ENCODE data around the gene AK5.

The AK5 gene

DNA sequence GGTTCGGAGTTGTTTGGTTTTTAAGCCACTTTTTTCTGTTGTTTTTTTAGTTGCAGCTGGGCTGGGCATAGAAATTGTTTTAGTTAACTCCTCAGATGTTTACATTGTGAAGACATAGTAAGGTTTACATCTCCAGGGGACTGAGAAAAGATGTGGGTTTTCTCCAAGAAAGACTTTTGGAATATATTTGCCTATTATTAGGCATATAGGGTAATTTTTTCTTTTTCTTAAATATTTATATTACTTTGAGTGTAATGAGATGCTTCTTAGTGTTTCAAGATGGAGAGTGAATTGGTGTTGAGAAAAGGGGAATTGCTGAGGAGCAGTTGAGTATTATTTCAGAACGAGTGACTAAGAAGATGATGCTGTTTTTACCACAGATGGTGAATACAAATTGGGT, 36.0 kb upstream of the AK5 start:
- DNase-seq (ENCODE audit: low spot score), result no peak
- Histone ChIP-seq H3K27ac (no peak overlapping the region), H3K4me3 (no peak overlapping the region)
- TF ChIP-seq, protein P1, sequence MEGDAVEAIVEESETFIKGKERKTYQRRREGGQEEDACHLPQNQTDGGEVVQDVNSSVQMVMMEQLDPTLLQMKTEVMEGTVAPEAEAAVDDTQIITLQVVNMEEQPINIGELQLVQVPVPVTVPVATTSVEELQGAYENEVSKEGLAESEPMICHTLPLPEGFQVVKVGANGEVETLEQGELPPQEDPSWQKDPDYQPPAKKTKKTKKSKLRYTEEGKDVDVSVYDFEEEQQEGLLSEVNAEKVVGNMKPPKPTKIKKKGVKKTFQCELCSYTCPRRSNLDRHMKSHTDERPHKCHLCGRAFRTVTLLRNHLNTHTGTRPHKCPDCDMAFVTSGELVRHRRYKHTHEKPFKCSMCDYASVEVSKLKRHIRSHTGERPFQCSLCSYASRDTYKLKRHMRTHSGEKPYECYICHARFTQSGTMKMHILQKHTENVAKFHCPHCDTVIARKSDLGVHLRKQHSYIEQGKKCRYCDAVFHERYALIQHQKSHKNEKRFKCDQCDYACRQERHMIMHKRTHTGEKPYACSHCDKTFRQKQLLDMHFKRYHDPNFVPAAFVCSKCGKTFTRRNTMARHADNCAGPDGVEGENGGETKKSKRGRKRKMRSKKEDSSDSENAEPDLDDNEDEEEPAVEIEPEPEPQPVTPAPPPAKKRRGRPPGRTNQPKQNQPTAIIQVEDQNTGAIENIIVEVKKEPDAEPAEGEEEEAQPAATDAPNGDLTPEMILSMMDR (IDR thresholded peaks at IDR 0.05), result no peak

DNA sequence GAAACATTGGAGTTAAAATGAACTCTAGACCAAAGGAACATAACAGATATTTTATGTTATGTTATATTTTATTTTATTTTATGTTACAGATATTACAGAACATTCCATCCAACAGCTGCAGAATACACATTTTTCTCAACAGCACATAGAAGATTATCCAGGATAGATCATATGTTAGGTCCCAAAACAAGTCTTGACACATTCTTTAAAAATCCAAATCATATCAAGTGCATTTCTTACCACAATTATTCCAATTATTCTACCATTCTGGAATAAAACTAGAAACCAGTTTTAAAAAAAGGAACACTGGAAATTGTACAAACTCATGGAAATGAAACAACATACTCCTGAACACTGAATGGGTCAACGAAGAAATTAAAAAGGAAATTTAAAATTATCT, 31.7 kb upstream of the AK5 start:
- no peak overlapping the region for H3K4me3 ChIP-seq
- no peak for DNase-seq (ENCODE audit: low spot score)
- no peak overlapping the region for H3K27ac ChIP-seq
- TF ChIP-seq, protein P1 (IDR thresholded peaks at IDR 0.05), result no peak

DNA sequence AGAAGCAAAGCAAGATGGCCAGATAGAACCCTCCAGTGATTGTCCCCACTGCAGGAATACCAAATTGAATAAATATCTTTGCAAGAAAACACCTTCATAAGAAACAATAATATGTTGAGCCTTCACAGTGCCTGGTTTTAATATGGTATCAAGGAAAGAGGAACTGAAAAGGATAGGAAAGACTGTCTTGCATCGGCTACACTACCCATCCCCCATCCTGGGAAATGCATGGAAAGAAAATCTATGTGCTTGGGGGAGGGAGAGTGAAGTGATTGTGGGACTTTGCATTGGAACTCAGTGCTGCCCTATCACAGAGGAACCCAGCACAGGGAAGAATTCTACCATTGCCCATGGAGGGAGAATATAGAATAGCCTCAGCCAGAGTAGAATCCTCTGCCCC, 28.6 kb upstream of the AK5 start:
- Histone ChIP-seq H3K4me3 (no peak overlapping the region), H3K27ac (no peak overlapping the region)
- TF ChIP-seq, protein P1 (IDR thresholded peaks at IDR 0.05), result no peak
- no peak for DNase-seq (ENCODE audit: low spot score)

DNA sequence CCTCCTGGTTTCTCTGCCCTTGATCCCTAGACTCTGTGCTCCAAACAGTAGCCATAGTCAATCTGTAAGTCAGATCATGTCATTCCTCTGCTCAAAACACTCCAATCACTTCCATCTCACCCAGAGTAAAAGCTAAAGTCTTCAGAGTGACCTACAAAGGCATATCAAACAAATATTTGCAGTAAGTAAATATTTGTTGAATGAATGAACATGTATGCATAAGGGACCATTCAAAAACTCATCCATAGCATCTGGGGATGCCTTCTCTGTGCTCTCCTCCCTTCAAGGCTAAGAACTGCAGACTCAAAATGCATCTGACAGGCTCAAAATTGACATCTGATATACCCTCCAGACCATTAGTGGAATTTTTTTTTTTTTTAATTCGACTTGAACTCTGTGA, 18.1 kb upstream of the AK5 start:
- Histone ChIP-seq H3K4me3 (no peak overlapping the region), H3K27ac (no peak overlapping the region)
- no peak for DNase-seq (ENCODE audit: low spot score)
- TF ChIP-seq, protein P1 (IDR thresholded peaks at IDR 0.05), result no peak

DNA sequence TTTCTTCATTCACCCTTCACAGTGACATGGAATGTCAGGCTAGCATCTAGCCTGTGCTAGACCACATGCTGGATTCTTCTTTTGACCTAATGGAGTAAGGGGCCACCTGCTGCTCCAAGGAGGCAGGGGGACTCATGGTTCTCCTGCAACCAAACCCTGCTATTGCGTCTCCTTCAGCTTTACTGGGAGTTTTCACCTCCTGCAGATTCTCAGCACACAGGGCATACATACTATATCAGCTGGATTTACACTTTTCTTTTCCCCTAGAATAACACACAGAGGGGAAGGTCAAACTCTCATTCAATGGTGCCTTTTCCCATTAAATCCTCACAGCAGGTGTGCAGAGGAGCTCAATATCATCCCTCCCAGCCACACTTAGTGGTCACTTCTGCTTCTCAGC, 16.6 kb upstream of the AK5 start:
- TF ChIP-seq, protein P1 (IDR thresholded peaks at IDR 0.05), result no peak
- no peak overlapping the region for H3K27ac ChIP-seq
- DNase-seq (ENCODE audit: low spot score), result no peak
- H3K4me3 ChIP-seq, result no peak overlapping the region

DNA sequence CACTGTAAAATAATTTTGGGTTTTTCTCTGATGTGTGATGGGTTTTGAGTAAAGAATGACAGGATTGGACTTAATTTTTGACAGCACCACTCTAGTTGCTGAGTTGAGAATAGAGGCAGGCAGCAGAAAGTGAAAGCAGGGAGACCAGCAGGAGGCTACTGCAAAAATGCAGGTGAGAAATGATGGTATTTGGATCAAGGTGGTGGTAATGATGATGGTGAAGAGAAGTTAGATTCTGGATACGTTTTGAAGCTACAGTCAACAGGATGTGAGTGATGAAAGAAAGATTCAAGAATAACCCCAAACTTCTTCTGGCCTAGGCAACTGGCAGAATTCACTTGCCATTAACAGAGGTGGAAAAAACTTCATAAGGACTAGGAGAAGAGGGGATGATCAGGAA, 14.8 kb upstream of the AK5 start:
- no peak overlapping the region for H3K4me3 ChIP-seq
- DNase-seq (ENCODE audit: low spot score), result no peak
- TF ChIP-seq, protein P1 (IDR thresholded peaks at IDR 0.05), result no peak

DNA sequence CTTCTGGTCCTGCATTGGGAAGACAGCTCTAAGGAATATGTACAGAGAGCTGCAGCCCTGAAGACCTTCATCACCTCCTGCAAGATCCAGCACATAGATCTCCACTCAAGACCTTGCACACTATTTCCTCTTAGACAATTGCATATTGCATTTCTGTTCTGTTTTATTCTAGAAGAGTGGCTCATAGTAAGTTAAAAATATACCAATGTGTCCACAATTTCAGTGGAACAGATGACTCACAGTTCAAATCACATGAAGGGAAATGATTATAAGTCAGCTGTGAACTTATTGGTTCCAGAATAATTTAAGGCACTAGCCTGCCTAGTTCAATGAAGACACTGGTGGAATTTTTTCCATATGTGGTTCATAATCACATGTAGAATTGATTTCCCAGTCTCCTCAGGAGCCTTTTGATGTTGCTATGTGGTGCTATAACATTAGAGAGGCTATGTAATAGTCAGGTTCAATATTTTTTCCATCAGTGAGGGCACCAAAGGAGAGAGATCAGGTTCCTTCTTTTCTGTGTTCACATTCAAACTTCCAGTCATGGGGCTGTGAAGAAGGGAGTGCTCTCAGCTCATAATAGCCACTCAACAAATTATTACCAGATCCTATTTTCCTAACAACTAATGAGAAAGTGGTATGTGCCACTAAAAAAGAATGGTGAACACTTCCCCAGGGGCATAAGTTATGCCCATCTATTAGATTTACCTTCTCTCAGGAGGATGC, 9.8 kb upstream of the AK5 start:
- no peak overlapping the region for H3K4me3 ChIP-seq
- DNase-seq (ENCODE audit: low spot score), result no peak
- TF ChIP-seq, protein P1 (IDR thresholded peaks at IDR 0.05), result no peak
- no peak overlapping the region for H3K27ac ChIP-seq

More for the DNA sequence above, 14.8 kb upstream of the AK5 start:
- H3K27ac ChIP-seq, result no peak overlapping the region
